Adrenal gland (tissue), 12 donors: ENCODE measurements around the gene ATPAF2. TPM values are rescaled to one million over a fixed set of nuclear protein-coding genes. Genes with fewer than 3 reads are reported as not detected.

Experiments
- DNase-seq, 7 donors: peaks; one replicate each; pipeline ENCODE4 v3.0.0-alpha.2; 2019 to 2020
- H3K27ac ChIP-seq, 5 donors: fragments of 200-600 bp; sonication (generic) in 4 of 5; 1 replicate in 3 of 5; 2 replicates in 2 of 5; pipeline versions ENCODE4 v1.5.1 to v1.8.0; 2016 to 2020; ENCODE audit warnings: mild to moderate bottlenecking in 1 of 5
- H3K27me3 ChIP-seq: fragments of 200-600 bp; 2 replicates; pipeline ENCODE4 v1.8.0; 2021
- H3K36me3 ChIP-seq, 2 donors: fragments of 200-600 bp; replicated peaks in 1 of 2; 1 replicate in 1 of 2; 2 replicates in 1 of 2; pipeline versions ENCODE4 v1.5.1 to v1.8.0; 2018 to 2022
- H3K4me1 ChIP-seq, 2 donors: fragments of 200-600 bp; replicated peaks in 1 of 2; 1 replicate in 1 of 2; 2 replicates in 1 of 2; pipeline versions ENCODE4 v1.5.1 to v1.8.0; 2018 to 2021
- H3K4me3 ChIP-seq, 4 donors: fragments of 200-600 bp; sonication (generic) in 3 of 4; one replicate each; pipeline ENCODE4 v1.5.1; 2016 to 2018
- H3K9me3 ChIP-seq, 3 donors: fragments of 200-600 bp; sonication (generic) in 1 of 3; replicated peaks in 1 of 3; 1 replicate in 2 of 3; 2 replicates in 1 of 3; pipeline versions ENCODE4 v1.5.1 to v1.8.0; 2016 to 2021
- POLR2A ChIP-seq, 2 donors: fragments of 450-650 bp; IDR thresholded peaks; one replicate each; pipeline ENCODE4 v1.6.1; 2017; ENCODE audit warnings: antibody characterized with exemption in 2 of 2, mild to moderate bottlenecking in 2 of 2, moderate library complexity in 1 of 2
- WGBS, 4 donors: extraction: QIAGEN DNeasy Blood & Tissue Kit in 2 of 4; methylation state at CpG; one replicate each; pipeline versions ENCODE4 v1.1.5 to v1.1.7; 2013 to 2017; 5-methylcytosine and 5-hydroxymethylcytosine counted together
- intact Hi-C, 2 donors: fragments of 100-400 bp; cut with DNase I; formaldehyde crosslinking; loops; one replicate each; pipeline versions ENCODE4 v1.14.1 to v1.15.0; 2022 to 2023
- polyA plus RNA-seq, 3 donors: library from polyadenylated mRNA; stranded (reverse); fragments of 200-250 nt in 2 of 3; fragments of 350-450 nt in 1 of 3; fragmentation: Illumina TruSeq in 1 of 3; extraction: RNeasy Lipid Tissue Mini Kit (QIAGEN cat#74804) in 1 of 3; gene quantifications; one replicate each; pipeline ENCODE4 v1.2.3, GENCODE V29; 2013 to 2014
- total RNA-seq, 9 donors: library from RNA; depleted of rRNA in 4 of 9; stranded (reverse); fragments of >200 nt in 4 of 9; fragments of 120-200 nt in 1 of 9; fragmentation: NEBNext Ultra II Directional in 1 of 9; extraction: Animal tissue kit (Norgen Biotek cat#: 25700) in 1 of 9; gene quantifications; one replicate each; pipeline versions ENCODE4 v1.1.0 to v1.2.4, GENCODE V29; 2013 to 2023
- TF ChIP-seq, protein P1 (sequence below), 6 experiments: fragments of 450-650 bp in 4 of 6; fragments of 200-600 bp in 2 of 6; sonication (generic) in 1 of 6; IDR thresholded peaks; 1 replicate in 5 of 6; 2 replicates in 1 of 6; pipeline versions ENCODE4 v1.5.1 to v1.8.0; 2016 to 2021; ENCODE audit warnings: antibody characterized with exemption in 6 of 6, mild to moderate bottlenecking in 2 of 6, moderate library complexity in 1 of 6
- donor health status: healthy with polysubstance abuse.
- donor health status: Bipolar disorder and iron deficiency.
- donor health status: DM: yes; HTN: yes; CAD: no.
- donor health status: DM: no; HTN: no; CAD: no.
- donor health status: DM: no; HTN: no; CAD: no.
- donor health status: DM: yes; HTN: yes; CAD: no.

Gene ATPAF2
- total and polyA plus RNA-seq, 12 donors, result 32.5 to 68.6 (median 45.4) TPM

- H3K4me3 ChIP-seq, result no peak overlapping the region
- no peaks in the 10 kb centered on the region for H3K9me3 ChIP-seq
- 11 to 17% (median 13%) methylated on average over 8 of the region's 8 CpGs for WGBS, 4 donors
- H3K4me1 ChIP-seq, result peaks cover 0 to 6% of the 10 kb centered on the region in 2 donors
- no peak overlapping the region for H3K27ac ChIP-seq
- intact Hi-C loops, result no loop called here
- TF ChIP-seq, protein P1, sequence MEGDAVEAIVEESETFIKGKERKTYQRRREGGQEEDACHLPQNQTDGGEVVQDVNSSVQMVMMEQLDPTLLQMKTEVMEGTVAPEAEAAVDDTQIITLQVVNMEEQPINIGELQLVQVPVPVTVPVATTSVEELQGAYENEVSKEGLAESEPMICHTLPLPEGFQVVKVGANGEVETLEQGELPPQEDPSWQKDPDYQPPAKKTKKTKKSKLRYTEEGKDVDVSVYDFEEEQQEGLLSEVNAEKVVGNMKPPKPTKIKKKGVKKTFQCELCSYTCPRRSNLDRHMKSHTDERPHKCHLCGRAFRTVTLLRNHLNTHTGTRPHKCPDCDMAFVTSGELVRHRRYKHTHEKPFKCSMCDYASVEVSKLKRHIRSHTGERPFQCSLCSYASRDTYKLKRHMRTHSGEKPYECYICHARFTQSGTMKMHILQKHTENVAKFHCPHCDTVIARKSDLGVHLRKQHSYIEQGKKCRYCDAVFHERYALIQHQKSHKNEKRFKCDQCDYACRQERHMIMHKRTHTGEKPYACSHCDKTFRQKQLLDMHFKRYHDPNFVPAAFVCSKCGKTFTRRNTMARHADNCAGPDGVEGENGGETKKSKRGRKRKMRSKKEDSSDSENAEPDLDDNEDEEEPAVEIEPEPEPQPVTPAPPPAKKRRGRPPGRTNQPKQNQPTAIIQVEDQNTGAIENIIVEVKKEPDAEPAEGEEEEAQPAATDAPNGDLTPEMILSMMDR (IDR thresholded peaks at IDR 0.05), result no peak
- no peak for TF ChIP-seq POLR2A (IDR thresholded peaks at IDR 0.05)
- DNase-seq, result no peak
- peaks cover 0 to 2% of the 10 kb centered on the region in 2 donors for H3K36me3 ChIP-seq
- H3K27me3 ChIP-seq, result no peaks in the 10 kb centered on the region
Observed at GRCh38 chr17:18070861-18071340, 31.9 kb upstream of the ATPAF2 start.

GRCh38 chr17:18069101-18069500, 30.1 kb upstream of the ATPAF2 start:
- Histone ChIP-seq H3K36me3 (peaks cover 0 to 20% of the 10 kb centered on the region in 2 donors), H3K27ac (no peak overlapping the region), H3K27me3 (no peaks in the 10 kb centered on the region), H3K4me1 (peaks cover 0 to 6% of the 10 kb centered on the region in 2 donors), H3K4me3 (no peak overlapping the region), H3K9me3 (no peaks in the 10 kb centered on the region)
- WGBS, 4 donors, result 87 to 100% (median 95%) methylated on average over 2 of the region's 2 CpGs
- intact Hi-C loops, result no loop called here
- TF ChIP-seq, protein P1 (IDR thresholded peaks at IDR 0.05), result no peak
- no peak for TF ChIP-seq POLR2A (IDR thresholded peaks at IDR 0.05)
- no peak for DNase-seq

GRCh38 chr17:18066866-18067265, 27.9 kb upstream of the ATPAF2 start:
- Histone ChIP-seq H3K9me3 (no peaks in the 10 kb centered on the region), H3K27me3 (no peaks in the 10 kb centered on the region), H3K4me3 (no peak overlapping the region), H3K27ac (no peak overlapping the region), H3K36me3 (peaks cover 0 to 36% of the 10 kb centered on the region in 2 donors), H3K4me1 (peaks cover 0 to 6% of the 10 kb centered on the region in 2 donors)
- DNase-seq, result no peak
- WGBS, 4 donors, result 92 to 100% (median 97%) methylated on average over 2 to 4 of the region's 4 CpGs
- TF ChIP-seq, protein P1 (IDR thresholded peaks at IDR 0.05), result no peak
- no peak for TF ChIP-seq POLR2A (IDR thresholded peaks at IDR 0.05)
- intact Hi-C loops, result no loop called here

DNA sequence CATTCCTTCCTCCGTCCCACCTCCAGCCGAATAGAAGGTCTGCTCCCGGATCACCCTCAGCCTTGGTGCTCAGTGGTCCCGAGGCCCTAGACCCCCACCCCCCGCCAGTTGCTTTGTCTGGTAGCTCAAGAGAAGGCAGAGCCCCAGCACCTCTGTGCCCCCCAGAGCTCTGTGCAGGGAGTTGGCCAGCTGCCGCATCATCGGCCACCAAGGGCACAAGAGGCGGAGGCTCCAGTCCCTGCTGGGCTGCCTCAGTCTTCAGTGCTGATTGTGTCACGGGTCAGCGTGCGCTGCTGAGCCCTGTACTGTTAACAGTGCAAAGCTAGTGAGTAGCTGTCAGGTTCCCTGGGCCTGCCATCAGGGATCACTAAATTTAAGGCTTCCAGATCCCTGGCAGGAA, 26.6 kb upstream of the ATPAF2 start:
- WGBS, 4 donors, result 93 to 95% (median 93%) methylated on average over 3 to 11 of the region's 11 CpGs
- TF ChIP-seq, protein P1 (IDR thresholded peaks at IDR 0.05), result no peak
- TF ChIP-seq POLR2A (IDR thresholded peaks at IDR 0.05), result no peak
- no peak for DNase-seq
- Histone ChIP-seq H3K27me3 (no peaks in the 10 kb centered on the region), H3K4me3 (no peak overlapping the region), H3K4me1 (peaks cover 0 to 1% of the 10 kb centered on the region in 2 donors), H3K9me3 (no peaks in the 10 kb centered on the region), H3K27ac (no peak overlapping the region), H3K36me3 (peaks cover 0 to 47% of the 10 kb centered on the region in 2 donors)
- intact Hi-C loops, result no loop called here
